ENCODE results near the gene MYOC. TPM values are rescaled to one million over a fixed set of nuclear protein-coding genes. Genes with fewer than 3 reads are reported as not detected.

Gene MYOC
- total RNA-seq, 1 experiment from 2014 or later, result not detected

- no peak overlapping the region for H2AFZ ChIP-seq (ENCODE audit: low read length)
- no peaks in the 10 kb centered on the region for H3K27me3 ChIP-seq (ENCODE audit: insufficient read depth, low read length)
- H4K91ac ChIP-seq (ENCODE audit: insufficient read length, low read depth, low read length), result no peak overlapping the region
- H2BK12ac ChIP-seq (ENCODE audit: insufficient read length, low read depth, low read length), result no peak overlapping the region
- no peak overlapping the region for H2BK15ac ChIP-seq (ENCODE audit: low read depth, low read length)
- Mint-ChIP-seq H3K27ac (no peak overlapping the region; a peak in 1 of 7 replicates), H3K36me3 (ENCODE audit: insufficient read depth in 1 of 3, low read depth in 3 of 3) (no peaks in the 10 kb centered on the region), H3K4me1 (peaks cover 16% of the 10 kb centered on the region in 2 experiments), H3K27me3 (ENCODE audit: low read depth) (no peaks in the 10 kb centered on the region; the same call in 1 of the 2 replicates), H3K4me3 (no peak overlapping the region), H3K9me3 (no peaks in the 10 kb centered on the region; a peak in 1 of 5 replicates)
- H2BK20ac ChIP-seq (ENCODE audit: low read depth, low read length, poor library complexity, severe bottlenecking), result no peak overlapping the region
- no peak overlapping the region for H3K4me2 ChIP-seq (ENCODE audit: insufficient read depth, insufficient read length, low read length)
- no peaks in the 10 kb centered on the region for H3K23me2 ChIP-seq (ENCODE audit: insufficient read length, low read depth, low read length, poor library complexity, severe bottlenecking)
- no peak overlapping the region for H3K18ac ChIP-seq (ENCODE audit: insufficient read length, low read depth, low read length)
- no peaks in the 10 kb centered on the region; the same call in 1 of the 2 replicates for H3K4me1 ChIP-seq (ENCODE audit: insufficient read depth, low read length)
- H3K9ac ChIP-seq (ENCODE audit: extremely low read depth, insufficient read length, low read length), result no peak overlapping the region
- H2BK5ac ChIP-seq (ENCODE audit: insufficient read length, low read length), result no peak overlapping the region
- no peak overlapping the region for H4K5ac ChIP-seq (ENCODE audit: insufficient read length, low read depth, low read length)
- no peaks in the 10 kb centered on the region for H3K79me1 ChIP-seq (ENCODE audit: insufficient read depth, low read depth, low read length, poor library complexity, severe bottlenecking)
- no peak overlapping the region for H3K4ac ChIP-seq (ENCODE audit: low read depth, low read length)
- no peak overlapping the region for H4K8ac ChIP-seq (replicated peaks; ENCODE audit: insufficient read length, low read depth, low read length)
- no peaks in the 10 kb centered on the region for H3K79me2 ChIP-seq (ENCODE audit: insufficient read depth, low read length)
- H3K56ac ChIP-seq (ENCODE audit: insufficient read length, low read depth, low read length), result no peak overlapping the region
- no peak for TF ChIP-seq CTCF (conservative IDR thresholded peaks at IDR 0.05)
- no peak overlapping the region for H3T11ph ChIP-seq (ENCODE audit: low read length)
- no peak overlapping the region for H2AK5ac ChIP-seq (ENCODE audit: insufficient read length, low read length)
- no peaks in the 10 kb centered on the region for H4K20me1 ChIP-seq (ENCODE audit: control insufficient read depth, insufficient read depth, insufficient read length)
- no peak for DNase-seq
- no peak overlapping the region for H3K23ac ChIP-seq (ENCODE audit: insufficient read length, low read depth, low read length)
- no peak overlapping the region for H2BK120ac ChIP-seq (ENCODE audit: low read depth, low read length, poor library complexity, severe bottlenecking)
- no peaks in the 10 kb centered on the region for H3K9me3 ChIP-seq (ENCODE audit: control insufficient read depth, low read depth, low read length)
- H3K14ac ChIP-seq (ENCODE audit: insufficient read depth, low read length), result no peak overlapping the region
- no peak overlapping the region for H3K27ac ChIP-seq (ENCODE audit: insufficient read length, low read depth, low read length)
These were observed 12.5 kb upstream of the MYOC start for GRCh38 chr1:171664976-171665375.
